Measurements from ENCODE around the gene SEMA6B. TPM values are rescaled to one million over a fixed set of nuclear protein-coding genes. Genes with fewer than 3 reads are reported as not detected.

SEMA6B gene
- total and polyA plus RNA-seq, 7 donors = 2.3 to 11.7 (median 7.1) TPM

DNA sequence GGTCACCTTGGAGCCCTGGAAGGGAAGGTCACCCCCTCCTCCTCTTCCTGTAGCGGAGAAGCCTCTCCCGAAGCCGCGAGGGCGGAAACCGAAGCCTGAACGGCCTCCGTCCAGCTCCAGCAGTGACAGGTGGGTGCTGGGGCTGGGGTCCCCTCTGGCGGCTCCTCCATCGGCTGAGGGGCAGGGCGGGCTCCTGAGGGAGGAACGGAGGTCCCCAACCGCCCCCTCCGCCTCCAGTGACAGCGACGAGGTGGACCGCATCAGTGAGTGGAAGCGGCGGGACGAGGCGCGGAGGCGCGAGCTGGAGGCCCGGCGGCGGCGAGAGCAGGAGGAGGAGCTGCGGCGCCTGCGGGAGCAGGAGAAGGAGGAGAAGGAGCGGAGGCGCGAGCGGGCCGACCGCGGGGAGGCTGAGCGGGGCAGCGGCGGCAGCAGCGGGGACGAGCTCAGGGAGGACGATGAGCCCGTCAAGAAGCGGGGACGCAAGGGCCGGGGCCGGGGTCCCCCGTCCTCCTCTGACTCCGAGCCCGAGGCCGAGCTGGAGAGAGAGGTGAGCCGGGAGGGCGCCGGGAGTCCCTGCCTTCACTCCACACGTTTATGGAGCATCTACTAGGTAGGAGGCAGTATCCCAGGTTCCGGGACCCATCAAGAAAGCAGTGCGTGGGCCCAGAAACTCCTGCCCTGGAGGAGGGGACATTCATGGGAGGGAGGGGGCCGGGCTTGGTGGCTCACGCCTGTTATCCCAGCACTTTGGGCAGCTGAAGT lies 65.4 kb downstream of the SEMA6B start:
- Histone ChIP-seq H3K27ac (no peak overlapping the region), H3K27me3 (ENCODE audit: insufficient read depth in 3 of 3, low read length in 2 of 3) (no peaks in the 10 kb centered on the region), H3K9me3 (no peaks in the 10 kb centered on the region), H3K4me3 (no peak overlapping the region), H3K36me3 (ENCODE audit: insufficient read depth in 1 of 2, low read depth in 1 of 2) (peaks cover 4 to 76% of the 10 kb centered on the region in 2 donors), H3K4me1 (no peaks in the 10 kb centered on the region)
- TF ChIP-seq, protein P1, sequence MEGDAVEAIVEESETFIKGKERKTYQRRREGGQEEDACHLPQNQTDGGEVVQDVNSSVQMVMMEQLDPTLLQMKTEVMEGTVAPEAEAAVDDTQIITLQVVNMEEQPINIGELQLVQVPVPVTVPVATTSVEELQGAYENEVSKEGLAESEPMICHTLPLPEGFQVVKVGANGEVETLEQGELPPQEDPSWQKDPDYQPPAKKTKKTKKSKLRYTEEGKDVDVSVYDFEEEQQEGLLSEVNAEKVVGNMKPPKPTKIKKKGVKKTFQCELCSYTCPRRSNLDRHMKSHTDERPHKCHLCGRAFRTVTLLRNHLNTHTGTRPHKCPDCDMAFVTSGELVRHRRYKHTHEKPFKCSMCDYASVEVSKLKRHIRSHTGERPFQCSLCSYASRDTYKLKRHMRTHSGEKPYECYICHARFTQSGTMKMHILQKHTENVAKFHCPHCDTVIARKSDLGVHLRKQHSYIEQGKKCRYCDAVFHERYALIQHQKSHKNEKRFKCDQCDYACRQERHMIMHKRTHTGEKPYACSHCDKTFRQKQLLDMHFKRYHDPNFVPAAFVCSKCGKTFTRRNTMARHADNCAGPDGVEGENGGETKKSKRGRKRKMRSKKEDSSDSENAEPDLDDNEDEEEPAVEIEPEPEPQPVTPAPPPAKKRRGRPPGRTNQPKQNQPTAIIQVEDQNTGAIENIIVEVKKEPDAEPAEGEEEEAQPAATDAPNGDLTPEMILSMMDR (IDR thresholded peaks at IDR 0.05) = no peak
- intact Hi-C loops (cut with DNase I) = no loop called here
- DNase-seq (no peak), ATAC-seq (no peak)
- 96 to 97% (median 97%) methylated on average over 41 to 61 of the region's 61 CpGs for WGBS, 3 donors

DNA sequence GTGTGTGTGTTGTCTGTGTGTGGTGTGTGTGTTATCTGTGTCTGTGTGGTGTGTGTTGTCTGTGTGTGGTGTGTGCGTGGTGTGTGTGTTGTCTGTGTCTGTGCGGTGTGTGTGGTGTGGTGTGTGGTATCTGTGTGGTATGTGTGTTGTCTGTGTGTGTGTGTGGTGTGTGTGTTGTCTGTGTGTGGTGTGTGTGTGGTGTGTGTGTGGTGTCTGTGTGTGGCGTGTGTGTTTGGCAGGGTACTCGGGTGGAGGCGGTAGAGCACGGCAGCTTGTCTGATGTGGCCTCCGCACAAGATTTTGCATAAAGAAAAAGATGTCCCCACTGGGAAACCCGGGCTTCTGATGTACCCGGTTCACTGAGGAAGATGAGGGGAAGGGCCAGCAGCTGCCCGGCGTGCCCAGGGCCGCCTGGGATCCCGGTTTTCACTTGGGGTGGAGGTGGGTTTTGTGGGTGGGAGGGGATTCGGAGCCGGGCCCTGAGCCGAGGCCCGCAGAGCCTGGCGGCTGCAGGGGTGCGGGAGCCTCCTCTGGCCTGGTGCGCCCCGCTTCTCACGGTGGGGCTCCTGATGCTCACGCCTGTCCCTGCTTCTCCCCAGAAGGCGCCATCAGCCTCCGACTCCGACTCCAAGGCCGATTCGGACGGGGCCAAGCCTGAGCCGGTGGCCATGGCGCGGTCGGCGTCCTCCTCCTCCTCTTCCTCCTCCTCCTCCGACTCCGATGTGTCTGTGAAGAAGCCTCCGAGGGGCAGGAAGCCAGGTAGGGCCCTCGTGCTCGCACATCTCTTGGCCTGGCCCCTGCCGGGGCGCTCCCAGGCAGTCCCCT lies 66.2 kb downstream of the SEMA6B start:
- H3K27ac ChIP-seq = no peak overlapping the region
- no peaks in the 10 kb centered on the region for H3K4me1 ChIP-seq
- no peaks in the 10 kb centered on the region for H3K27me3 ChIP-seq (ENCODE audit: insufficient read depth in 3 of 3, low read length in 2 of 3)
- ATAC-seq = no peak
- peaks cover 4 to 76% of the 10 kb centered on the region in 2 donors for H3K36me3 ChIP-seq (ENCODE audit: insufficient read depth in 1 of 2, low read depth in 1 of 2)
- 94 to 95% (median 94%) methylated on average over 32 to 41 of the region's 41 CpGs for WGBS, 3 donors
- no peak overlapping the region for H3K4me3 ChIP-seq
- TF ChIP-seq, protein P1 (IDR thresholded peaks at IDR 0.05) = no peak
- DNase-seq = no peak
- no peaks in the 10 kb centered on the region for H3K9me3 ChIP-seq
- intact Hi-C loops (cut with DNase I) = no loop called here

Other genes starting within 250 kb of the SEMA6B start
- 1 to 10 TPM in 2 of 4 donors, under 1 TPM in 2; 0.60 to 3.7 (median 1.2) TPM for gene STAP2, start 220.9 kb downstream of the SEMA6B start, total RNA-seq
- gene STAP2, start 220.9 kb downstream of the SEMA6B start, polyA plus RNA-seq = 1 to 10 TPM in 1 of 3 donors, under 1 TPM in 2; 0.31 to 1.2 (median 0.53) TPM
- gene MPND, start 216.1 kb downstream of the SEMA6B start, total RNA-seq = 10 to 100 TPM; 10.3 to 16.4 (median 13.2) TPM
- 10 to 100 TPM in 1 of 3 donors, 1 to 10 TPM in 2; 7.4 to 12.4 (median 9.7) TPM for gene MPND, start 216.1 kb downstream of the SEMA6B start, polyA plus RNA-seq
- gene SH3GL1, start 159.1 kb downstream of the SEMA6B start, total RNA-seq = 10 to 100 TPM; 16.0 to 26.6 (median 21.6) TPM
- 10 to 100 TPM; 18.2 to 85.6 (median 27.1) TPM for gene SH3GL1, start 159.1 kb downstream of the SEMA6B start, polyA plus RNA-seq
- 10 to 100 TPM in 1 of 4 donors, 1 to 10 TPM in 3; 5.6 to 10.3 (median 7.7) TPM for gene CHAF1A, start 157.0 kb downstream of the SEMA6B start, total RNA-seq
- 10 to 100 TPM in 1 of 3 donors, 1 to 10 TPM in 2; 5.9 to 12.8 (median 6.4) TPM for gene CHAF1A, start 157.0 kb downstream of the SEMA6B start, polyA plus RNA-seq
- 100 to 1,000 TPM; 120 to 170 (median 132) TPM for gene UBXN6, start 101.9 kb downstream of the SEMA6B start, total RNA-seq
- 100 to 1,000 TPM; 110 to 274 (median 191) TPM for gene UBXN6, start 101.9 kb downstream of the SEMA6B start, polyA plus RNA-seq
- gene HDGFL2, start 87.4 kb downstream of the SEMA6B start, total RNA-seq = 10 to 100 TPM; 32.3 to 47.7 (median 39.5) TPM
- gene HDGFL2, start 87.4 kb downstream of the SEMA6B start, polyA plus RNA-seq = 10 to 100 TPM; 33.4 to 56.4 (median 51.3) TPM
- gene PLIN4, start 41.2 kb downstream of the SEMA6B start, total RNA-seq = 100 to 1,000 TPM; 115 to 309 (median 183) TPM
- 10 to 100 TPM; 29.0 to 97.8 (median 50.4) TPM for gene PLIN4, start 41.2 kb downstream of the SEMA6B start, polyA plus RNA-seq
- gene PLIN5, start 24.5 kb downstream of the SEMA6B start, total RNA-seq = 100 to 1,000 TPM in 2 of 4 donors, 10 to 100 TPM in 2; 61.7 to 143 (median 118) TPM
- gene PLIN5, start 24.5 kb downstream of the SEMA6B start, polyA plus RNA-seq = 10 to 100 TPM; 14.5 to 96.8 (median 22.8) TPM
- gene LRG1, start 19.6 kb downstream of the SEMA6B start, total RNA-seq = 1 to 10 TPM in 1 of 4 donors, under 1 TPM in 2, not detected in 1; 0.42 to 1.8 (median 0.53) TPM
- under 1 TPM; 0.09 to 0.42 (median 0.15) TPM for gene LRG1, start 19.6 kb downstream of the SEMA6B start, polyA plus RNA-seq
- 1 to 10 TPM; 3.1 to 5.1 (median 3.8) TPM for gene TNFAIP8L1, start 79.8 kb upstream of the SEMA6B start, total RNA-seq
- gene TNFAIP8L1, start 79.8 kb upstream of the SEMA6B start, polyA plus RNA-seq = 1 to 10 TPM; 2.4 to 3.5 (median 2.8) TPM
- 10 to 100 TPM; 11.4 to 24.0 (median 19.1) TPM for gene MYDGF, start 110.7 kb upstream of the SEMA6B start, total RNA-seq
- gene MYDGF, start 110.7 kb upstream of the SEMA6B start, polyA plus RNA-seq = 100 to 1,000 TPM in 1 of 3 donors, 10 to 100 TPM in 2; 23.9 to 164 (median 40.0) TPM
- gene DPP9, start 164.2 kb upstream of the SEMA6B start, total RNA-seq = 10 to 100 TPM; 55.9 to 97.4 (median 78.6) TPM
- 100 to 1,000 TPM in 2 of 3 donors, 10 to 100 TPM in 1; 64.6 to 138 (median 108) TPM for gene DPP9, start 164.2 kb upstream of the SEMA6B start, polyA plus RNA-seq
- 100 to 1,000 TPM; 135 to 210 (median 149) TPM for gene FEM1A, start 232.1 kb upstream of the SEMA6B start, total RNA-seq
- 100 to 1,000 TPM in 1 of 3 donors, 10 to 100 TPM in 2; 63.2 to 214 (median 96.3) TPM for gene FEM1A, start 232.1 kb upstream of the SEMA6B start, polyA plus RNA-seq

All from psoas muscle (tissue), 8 donors.